ENCODE results near the gene SNED1.

SNED1 gene

GRCh38 chr2:241072151-241072550, 73.7 kb downstream of the SNED1 start (continued):
- TF ChIP-seq PRDM4 (tag by site-specific recombination; IDR thresholded peaks at IDR 0.05), result no peak
- TF ChIP-seq ZNF677 (tag by site-specific recombination; IDR thresholded peaks at IDR 0.05), result no peak

GRCh38 chr2:241072553-241073165, 74.2 kb downstream of the SNED1 start:
- no peak overlapping the region for H3K4me3 ChIP-seq (ENCODE audit: low read depth, low read length)
- no peak overlapping the region for H3K27ac ChIP-seq (ENCODE audit: extremely low read depth, low read depth, low read length)
- H3K36me3 ChIP-seq (ENCODE audit: control insufficient read depth in 2 of 2, insufficient read depth in 1 of 2, low read length in 2 of 2), result peaks cover 0 to 13% of the 10 kb centered on the region in 2 experiments; a peak in 2 of 3 replicates
- no peak for TF ChIP-seq ZNF121 (tag by site-specific recombination; IDR thresholded peaks at IDR 0.05)
- TF ChIP-seq ZBTB49 (tag by site-specific recombination; IDR thresholded peaks at IDR 0.05; ENCODE audit: low read depth), result no peak
- TF ChIP-seq ZNF24 (tag by site-specific recombination; IDR thresholded peaks at IDR 0.05), result no peak
- no peak for TF ChIP-seq ZNF776 (tag by site-specific recombination; IDR thresholded peaks at IDR 0.05; ENCODE audit: borderline replicate concordance)
- H3K4me1 ChIP-seq (ENCODE audit: control insufficient read depth, insufficient read depth, low read length), result no peaks in the 10 kb centered on the region
- no peaks in the 10 kb centered on the region for H3K9me3 ChIP-seq (ENCODE audit: control insufficient read depth, insufficient read depth, low read depth, low read length)
- POLR2A ChIA-PET, result interaction anchor here (0.6 kb wide), 1 partner anchor 25 kb away, joined by 3 read pairs; no protein-coding TSS in a partner anchor
- CTCF ChIA-PET, result interaction anchor here (1.5 kb wide), 1 partner anchor 89 kb away, joined by 4 read pairs; no protein-coding TSS in a partner anchor

GRCh38 chr2:241073166-241074064, 75.0 kb downstream of the SNED1 start:
- POLR2A ChIA-PET, result interaction anchor here (0.6 kb wide), 1 partner anchor 25 kb away, joined by 3 read pairs; no protein-coding TSS in a partner anchor
- no peak overlapping the region for H3K27ac ChIP-seq (ENCODE audit: extremely low read depth, low read depth, low read length)
- H3K4me3 ChIP-seq (ENCODE audit: low read depth, low read length), result no peak overlapping the region
- H3K36me3 ChIP-seq (ENCODE audit: control insufficient read depth in 2 of 2, insufficient read depth in 1 of 2, low read length in 2 of 2), result peaks cover 0 to 13% of the 10 kb centered on the region in 2 experiments; a peak in 2 of 3 replicates
- CTCF ChIA-PET, result interaction anchor here (1.5 kb wide), 1 partner anchor 90 kb away, joined by 4 read pairs; no protein-coding TSS in a partner anchor
- H3K4me1 ChIP-seq (ENCODE audit: control insufficient read depth, insufficient read depth, low read length), result no peaks in the 10 kb centered on the region
- no peaks in the 10 kb centered on the region for H3K9me3 ChIP-seq (ENCODE audit: control insufficient read depth, insufficient read depth, low read depth, low read length)
- no peak for TF ChIP-seq ZNF335 (tag by site-specific recombination; conservative IDR thresholded peaks at IDR 0.05)
- TF ChIP-seq ZNF2 (tag by site-specific recombination; IDR thresholded peaks at IDR 0.05), result no peak
- TF ChIP-seq ZNF837 (tag by site-specific recombination; IDR thresholded peaks at IDR 0.05), result no peak
- TF ChIP-seq ZIC2 (tag by site-specific recombination; IDR thresholded peaks at IDR 0.05), result peak; percentile 24; the same call in 1 of the 2 replicates
- no peak for TF ChIP-seq ZNF518A (tag by site-specific recombination; conservative IDR thresholded peaks at IDR 0.05; ENCODE audit: low read depth)
- TF ChIP-seq ZSCAN23 (tag by site-specific recombination; IDR thresholded peaks at IDR 0.05), result no peak
- TF ChIP-seq GLIS1 (tag by site-specific recombination; IDR thresholded peaks at IDR 0.05), result 0 out of 2 replicates have a peak, but pooled peaks have one; percentile 8
- TF ChIP-seq ZNF16 (tag by site-specific recombination; IDR thresholded peaks at IDR 0.05; ENCODE audit: low read depth), result no peak
- TF ChIP-seq ZNF707 (tag by site-specific recombination; IDR thresholded peaks at IDR 0.05), result no peak
- TF ChIP-seq ZNF416 (tag by site-specific recombination; IDR thresholded peaks at IDR 0.05), result no peak
- TF ChIP-seq ZNF362 (tag by site-specific recombination; IDR thresholded peaks at IDR 0.05), result no peak
- no peak for TF ChIP-seq ZNF514 (tag by site-specific recombination; IDR thresholded peaks at IDR 0.05)
- TF ChIP-seq KLF8 (tag by site-specific recombination; IDR thresholded peaks at IDR 0.05), result no peak
- TF ChIP-seq FEZF1 (tag by site-specific recombination; IDR thresholded peaks at IDR 0.05), result no peak
